Gastroesophageal sphincter (tissue), 3 donors: ENCODE data around the gene COQ9.

Experiments used
- POLR2A ChIP-seq, 2 donors: fragments of 450-650 bp; IDR thresholded peaks; one replicate each; pipeline ENCODE4 v1.6.1; 2017; ENCODE audit warnings: antibody characterized with exemption in 2 of 2, mild to moderate bottlenecking in 2 of 2, moderate library complexity in 1 of 2
- POLR2AphosphoS5 ChIP-seq: sonication (generic); formaldehyde crosslinking; IDR thresholded peaks from one replicate; pipeline ENCODE4 v1.6.1; 2017; ENCODE audit warnings: antibody characterized with exemption
- TF ChIP-seq, protein P1 (sequence below), 4 experiments: fragments of 200-600 bp in 2 of 4; fragments of 450-650 bp in 2 of 4; sonication (generic) in 1 of 4; IDR thresholded peaks; one replicate each; pipeline ENCODE4 v1.5.1; 2017 to 2019; ENCODE audit warnings: antibody characterized with exemption in 4 of 4, mild to moderate bottlenecking in 2 of 4, moderate library complexity in 2 of 4

DNA sequence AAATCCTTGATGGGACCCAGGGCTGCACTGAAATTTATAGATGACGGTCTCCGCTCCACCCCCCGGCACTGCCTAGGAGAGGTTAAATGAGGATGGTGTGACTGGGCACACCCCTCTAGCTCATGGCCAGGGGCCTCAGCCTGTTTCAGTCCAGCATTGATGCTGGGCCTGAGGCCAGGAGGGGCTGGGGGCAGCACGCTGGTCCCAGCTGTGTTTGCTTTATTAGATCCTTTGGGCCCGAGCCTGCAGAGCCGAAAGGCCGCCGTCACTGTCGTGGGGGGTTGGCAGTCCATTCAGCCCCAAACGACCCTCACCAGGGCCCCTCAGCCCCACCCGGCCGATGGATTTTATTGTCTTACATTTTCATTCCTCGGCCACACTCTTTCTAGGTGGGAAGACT lies 49.8 kb downstream of the COQ9 start:
- TF ChIP-seq, protein P1, sequence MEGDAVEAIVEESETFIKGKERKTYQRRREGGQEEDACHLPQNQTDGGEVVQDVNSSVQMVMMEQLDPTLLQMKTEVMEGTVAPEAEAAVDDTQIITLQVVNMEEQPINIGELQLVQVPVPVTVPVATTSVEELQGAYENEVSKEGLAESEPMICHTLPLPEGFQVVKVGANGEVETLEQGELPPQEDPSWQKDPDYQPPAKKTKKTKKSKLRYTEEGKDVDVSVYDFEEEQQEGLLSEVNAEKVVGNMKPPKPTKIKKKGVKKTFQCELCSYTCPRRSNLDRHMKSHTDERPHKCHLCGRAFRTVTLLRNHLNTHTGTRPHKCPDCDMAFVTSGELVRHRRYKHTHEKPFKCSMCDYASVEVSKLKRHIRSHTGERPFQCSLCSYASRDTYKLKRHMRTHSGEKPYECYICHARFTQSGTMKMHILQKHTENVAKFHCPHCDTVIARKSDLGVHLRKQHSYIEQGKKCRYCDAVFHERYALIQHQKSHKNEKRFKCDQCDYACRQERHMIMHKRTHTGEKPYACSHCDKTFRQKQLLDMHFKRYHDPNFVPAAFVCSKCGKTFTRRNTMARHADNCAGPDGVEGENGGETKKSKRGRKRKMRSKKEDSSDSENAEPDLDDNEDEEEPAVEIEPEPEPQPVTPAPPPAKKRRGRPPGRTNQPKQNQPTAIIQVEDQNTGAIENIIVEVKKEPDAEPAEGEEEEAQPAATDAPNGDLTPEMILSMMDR (IDR thresholded peaks at IDR 0.05) = no peak
- TF ChIP-seq POLR2AphosphoS5 (no peak), POLR2A (IDR thresholded peaks at IDR 0.05) (no peak)
